ENCODE measurements around the gene FCGR3A. TPM values are rescaled to one million over a fixed set of nuclear protein-coding genes. Genes with fewer than 3 reads are reported as not detected.

The FCGR3A gene
- total and polyA plus RNA-seq, 2 of the 8 experiments (the other 6 are each of a cell fraction or from before 2014, with no cell fraction given), result not detected

GRCh38 chr1:161511756-161512060 lies 37.9 kb downstream of the FCGR3A start:
- Histone ChIP-seq H2AK5ac (ENCODE audit: low read depth, low read length) (no peak overlapping the region), H2BK120ac (replicated peaks; ENCODE audit: low read depth, low read length) (no peak overlapping the region), H2BK20ac (ENCODE audit: low read length) (no peak overlapping the region), H2BK12ac (ENCODE audit: low read depth, low read length) (no peak overlapping the region), H3K4me1 (replicated peaks in 1 of 4; ENCODE audit: control insufficient read depth in 3 of 4, insufficient read depth in 4 of 4, low read length in 3 of 4) (no peaks in the 10 kb centered on the region; a peak in 2 of 7 replicates), H4K8ac (ENCODE audit: extremely low read depth, insufficient read depth, low read length) (no peak overlapping the region), H3K56ac (replicated peaks; ENCODE audit: insufficient read length, low read depth, low read length) (no peak overlapping the region), H2BK5ac (ENCODE audit: low read depth, low read length) (no peak overlapping the region), H4K5ac (ENCODE audit: insufficient read length, low read depth, low read length) (no peak overlapping the region), H2AFZ (ENCODE audit: low read length) (no peak overlapping the region), H3K27me3 (replicated peaks in 1 of 4; ENCODE audit: control insufficient read depth in 3 of 4, extremely low read depth in 1 of 4, insufficient read depth in 3 of 4, low read length in 3 of 4) (no peaks in the 10 kb centered on the region), H2BK15ac (ENCODE audit: low read length) (no peak overlapping the region), H3K79me2 (ENCODE audit: control insufficient read depth in 1 of 2, insufficient read depth in 2 of 2, low read length in 2 of 2) (no peaks in the 10 kb centered on the region), H3K4me2 (ENCODE audit: insufficient read depth in 1 of 2, low read depth in 2 of 2, low read length in 2 of 2) (no peak overlapping the region), H3K27ac (ENCODE audit: low read depth, low read length) (no peak overlapping the region), H3K18ac (ENCODE audit: extremely low read depth, low read length) (no peak overlapping the region), H3K9ac (replicated peaks in 1 of 4; ENCODE audit: extremely low read depth in 1 of 4, low read depth in 3 of 4, low read length in 3 of 4) (no peak overlapping the region), H3K23ac (ENCODE audit: insufficient read length) (no peak overlapping the region), H3K9me3 (ENCODE audit: insufficient read depth in 2 of 2, low read depth in 1 of 2, low read length in 1 of 2) (no peaks in the 10 kb centered on the region), H3K4ac (replicated peaks; ENCODE audit: insufficient read length, low read depth, low read length) (no peak overlapping the region), H4K91ac (replicated peaks; ENCODE audit: insufficient read length, low read length) (no peak overlapping the region), H3K36me3 (ENCODE audit: control insufficient read depth in 2 of 4, insufficient read depth in 4 of 4, low read length in 3 of 4) (no peaks in the 10 kb centered on the region), H3K14ac (ENCODE audit: insufficient read length) (no peak overlapping the region), H3K4me3 (ENCODE audit: extremely low read depth in 1 of 4, insufficient read depth in 2 of 4, low read depth in 3 of 4, low read length in 4 of 4) (no peak overlapping the region), H3K23me2 (ENCODE audit: low read depth, low read length) (no peaks in the 10 kb centered on the region), H3K79me1 (ENCODE audit: low read depth, low read length) (no peaks in the 10 kb centered on the region), H4K20me1 (replicated peaks in 1 of 2; ENCODE audit: control insufficient read depth in 1 of 2, insufficient read depth in 2 of 2, low read length in 2 of 2) (no peaks in the 10 kb centered on the region)
- 86% methylated on average over 7 of the region's 7 CpGs; no CpG with 5 or more reads in 1 of the 2 experiments for WGBS, 2 experiments (ENCODE audit: extremely low coverage in 1 of 2, insufficient coverage in 1 of 2, insufficient read length in 1 of 2, insufficient replicate concordance in 2 of 2, low coverage in 1 of 2, low lambda C conversion rate in 2 of 2, missing lambda C conversion rate in 1 of 2)
- FAIRE-seq, result no peak
- CTCF ChIA-PET (ENCODE audit: partially characterized antibody), result interaction anchor here (1.0 to 3.2 kb wide), 4 partner anchors 10 to 29 kb away, joined by 3 to 14 read pairs (median 3); no protein-coding TSS in a partner anchor
- POLR2A ChIA-PET (ENCODE audit: partially characterized antibody), result no interaction called here
- no peak for DNase-seq (ENCODE audit: low read depth in 1 of 2, low spot score in 2 of 2)
- TF ChIP-seq YY1 (IDR thresholded peaks at IDR 0.05; ENCODE audit: low read depth, low read length) (no peak), JUND (IDR thresholded peaks at IDR 0.05; ENCODE audit: low read length) (no peak), JUN (IDR thresholded peaks at IDR 0.05; ENCODE audit: low read depth, low read length) (no peak), MAFK (IDR thresholded peaks at IDR 0.05; ENCODE audit: low read depth, low read length) (no peak), HDAC6 (IDR thresholded peaks at IDR 0.05; ENCODE audit: low read depth, low read length) (no peak), POLR2AphosphoS5 (IDR thresholded peaks at IDR 0.05; ENCODE audit: low read depth, low read length) (no peak), SUZ12 (IDR thresholded peaks at IDR 0.05; ENCODE audit: low read length) (no peak)
- TF ChIP-seq, protein P1, sequence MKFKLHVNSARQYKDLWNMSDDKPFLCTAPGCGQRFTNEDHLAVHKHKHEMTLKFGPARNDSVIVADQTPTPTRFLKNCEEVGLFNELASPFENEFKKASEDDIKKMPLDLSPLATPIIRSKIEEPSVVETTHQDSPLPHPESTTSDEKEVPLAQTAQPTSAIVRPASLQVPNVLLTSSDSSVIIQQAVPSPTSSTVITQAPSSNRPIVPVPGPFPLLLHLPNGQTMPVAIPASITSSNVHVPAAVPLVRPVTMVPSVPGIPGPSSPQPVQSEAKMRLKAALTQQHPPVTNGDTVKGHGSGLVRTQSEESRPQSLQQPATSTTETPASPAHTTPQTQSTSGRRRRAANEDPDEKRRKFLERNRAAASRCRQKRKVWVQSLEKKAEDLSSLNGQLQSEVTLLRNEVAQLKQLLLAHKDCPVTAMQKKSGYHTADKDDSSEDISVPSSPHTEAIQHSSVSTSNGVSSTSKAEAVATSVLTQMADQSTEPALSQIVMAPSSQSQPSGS (IDR thresholded peaks at IDR 0.05; ENCODE audit: low read length), result no peak

All from H1 (cell line).